GM19240 (cell line): Measurements from ENCODE around the gene KCNAB2.

ENCODE experiments used
- DNase-seq: peaks from one replicate; pipeline ENCODE4 v3.0.0; 2011; ENCODE audit warnings: low spot score; ENCODE audit not compliant: insufficient read length

KCNAB2 gene

DNA sequence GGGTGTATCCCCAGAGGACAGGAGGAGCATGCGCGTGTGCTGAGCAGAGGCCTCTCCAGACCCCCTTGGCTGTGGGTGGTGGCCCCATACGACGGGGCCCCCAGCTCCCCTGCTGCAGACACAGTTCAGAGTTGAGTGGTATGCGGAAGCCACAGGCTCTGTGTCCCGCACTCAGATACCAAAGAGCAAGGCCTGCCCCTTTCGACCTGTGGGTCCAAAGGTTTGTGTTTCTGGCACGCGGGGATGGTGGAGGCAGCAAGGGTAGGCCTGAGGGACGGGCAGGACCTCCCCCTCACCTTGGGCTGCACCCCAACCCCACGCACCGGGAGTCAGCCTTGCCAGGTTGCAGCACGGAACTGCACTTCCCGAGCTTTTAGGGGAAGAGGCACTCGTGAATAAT, at the start of gene KCNAB2:
Gene KCNAB2, plus strand, starts transcription at position 328 of the 400 bp plus-strand sequence. CDS start 5,649 bp downstream, outside the sequence.
- DNase-seq, result no peak

GRCh38 chr1:5996641-5997270, 48.9 kb upstream of the KCNAB2 start:
- DNase-seq, result no peak

DNA sequence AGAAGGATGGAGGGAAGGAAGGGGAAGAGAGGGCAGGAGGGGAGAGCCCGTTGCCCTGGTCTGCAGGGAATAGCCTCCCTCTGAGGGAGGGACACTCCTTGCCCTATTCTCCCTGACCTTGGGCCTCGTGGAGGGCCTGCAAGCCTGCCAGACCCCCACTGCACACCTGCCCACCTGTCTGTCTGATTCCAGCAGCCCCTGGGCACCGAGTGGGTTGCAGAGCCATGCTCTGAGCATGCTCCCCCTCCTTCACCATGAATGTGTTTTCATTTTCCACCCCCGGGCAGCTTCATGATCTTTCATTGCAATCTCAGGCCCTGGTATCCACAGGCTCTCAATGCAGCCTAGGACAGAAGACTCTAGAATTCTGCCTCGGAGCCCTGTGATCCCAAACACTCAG, 48.4 kb upstream of the KCNAB2 start:
- DNase-seq, result no peak

DNA sequence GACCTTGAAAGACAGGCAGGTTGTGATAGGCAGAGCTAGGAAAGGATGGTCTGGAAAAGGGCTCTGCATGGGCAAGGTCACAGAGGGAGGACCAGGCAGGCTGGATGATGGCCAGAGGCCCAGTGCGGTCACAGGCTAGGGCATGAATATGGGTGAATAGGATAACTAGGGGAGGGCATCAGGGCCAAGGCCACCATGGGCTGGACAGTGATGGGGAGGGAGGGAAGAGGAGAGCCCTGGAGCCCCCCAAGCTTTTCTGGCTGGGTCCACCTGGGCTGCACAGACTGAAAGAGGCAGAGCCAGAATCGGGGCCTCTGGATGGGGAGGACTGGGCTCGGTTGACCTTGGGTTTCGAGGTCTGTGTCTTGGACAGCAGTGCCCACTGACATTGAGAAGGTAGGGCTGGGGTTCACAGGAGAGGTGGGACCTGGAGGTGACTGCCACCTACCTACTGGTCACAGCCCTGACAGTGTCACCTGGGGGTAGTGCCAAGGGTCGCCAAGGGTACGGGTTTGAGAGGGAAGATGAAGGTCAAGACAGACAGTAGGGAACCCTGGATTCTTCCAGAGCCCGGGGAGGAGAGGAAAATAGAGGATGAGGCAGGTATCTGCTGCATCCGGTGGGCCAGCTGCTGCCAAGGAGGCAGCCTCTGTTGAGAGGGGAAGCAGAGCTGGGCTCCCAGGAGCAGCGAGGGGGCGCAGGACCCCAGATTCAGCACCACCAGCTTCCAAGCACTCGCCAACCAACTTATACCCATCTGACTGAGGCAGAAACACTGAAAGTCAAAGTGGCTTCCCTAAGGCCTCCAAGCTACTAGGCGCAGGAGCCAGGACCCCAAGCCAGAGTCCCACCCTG, 47.4 kb upstream of the KCNAB2 start:
- DNase-seq, result no peak

DNA sequence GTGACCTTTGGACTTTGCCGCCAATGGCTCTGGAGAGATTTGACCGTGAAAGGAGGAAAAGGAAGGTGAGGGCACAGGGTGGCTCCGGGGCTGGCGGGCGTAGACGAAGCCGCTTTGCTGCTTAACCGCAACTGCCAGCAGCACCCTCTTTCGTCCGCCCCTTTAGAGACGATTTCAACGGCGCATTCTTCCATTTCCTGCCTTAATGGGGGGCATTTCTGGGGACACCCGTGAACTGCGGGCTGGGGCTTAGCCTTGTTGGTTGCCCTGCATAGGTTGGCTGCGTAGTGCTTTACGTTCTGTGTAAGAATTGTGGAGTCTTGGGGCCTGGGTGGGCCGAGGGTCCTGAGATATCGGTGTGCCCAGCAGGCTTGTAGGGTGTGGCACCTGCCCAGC, 46.8 kb upstream of the KCNAB2 start:
- no peak for DNase-seq

- no peak for DNase-seq
These were observed 45.8 kb upstream of the KCNAB2 start for GRCh38 chr1:5999711-6000443.

- DNase-seq, result no peak
These were observed 45.0 kb upstream of the KCNAB2 start for GRCh38 chr1:6000444-6001288.

DNA sequence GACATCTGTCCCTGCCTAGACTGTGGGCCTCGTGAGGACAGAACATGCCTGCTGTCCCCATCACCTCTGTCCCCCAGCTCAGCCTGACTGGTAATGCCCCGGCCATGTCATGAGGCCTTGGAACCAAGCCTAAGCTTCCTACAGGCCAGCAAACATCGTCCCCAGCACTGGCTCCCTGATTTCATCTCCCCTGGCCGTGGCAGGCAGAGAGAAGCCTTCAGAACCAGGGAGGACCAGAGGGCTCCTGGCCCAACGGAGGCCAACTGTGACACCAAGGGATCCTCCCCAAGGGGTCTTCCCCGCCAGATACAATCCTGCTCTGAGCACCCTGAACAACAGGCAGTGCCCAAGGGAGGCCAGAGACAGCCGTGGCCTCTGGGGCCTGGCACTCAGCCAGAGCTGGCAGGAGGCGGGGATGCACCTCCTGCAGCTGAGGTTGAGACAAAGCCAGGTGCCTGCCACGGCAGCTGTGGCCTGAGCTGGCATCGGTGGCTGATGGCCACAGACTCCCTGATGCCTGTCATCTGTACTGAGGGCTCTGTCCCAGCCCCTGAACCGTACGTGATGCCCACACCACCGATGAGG, 43.6 kb upstream of the KCNAB2 start:
- no peak for DNase-seq

DNA sequence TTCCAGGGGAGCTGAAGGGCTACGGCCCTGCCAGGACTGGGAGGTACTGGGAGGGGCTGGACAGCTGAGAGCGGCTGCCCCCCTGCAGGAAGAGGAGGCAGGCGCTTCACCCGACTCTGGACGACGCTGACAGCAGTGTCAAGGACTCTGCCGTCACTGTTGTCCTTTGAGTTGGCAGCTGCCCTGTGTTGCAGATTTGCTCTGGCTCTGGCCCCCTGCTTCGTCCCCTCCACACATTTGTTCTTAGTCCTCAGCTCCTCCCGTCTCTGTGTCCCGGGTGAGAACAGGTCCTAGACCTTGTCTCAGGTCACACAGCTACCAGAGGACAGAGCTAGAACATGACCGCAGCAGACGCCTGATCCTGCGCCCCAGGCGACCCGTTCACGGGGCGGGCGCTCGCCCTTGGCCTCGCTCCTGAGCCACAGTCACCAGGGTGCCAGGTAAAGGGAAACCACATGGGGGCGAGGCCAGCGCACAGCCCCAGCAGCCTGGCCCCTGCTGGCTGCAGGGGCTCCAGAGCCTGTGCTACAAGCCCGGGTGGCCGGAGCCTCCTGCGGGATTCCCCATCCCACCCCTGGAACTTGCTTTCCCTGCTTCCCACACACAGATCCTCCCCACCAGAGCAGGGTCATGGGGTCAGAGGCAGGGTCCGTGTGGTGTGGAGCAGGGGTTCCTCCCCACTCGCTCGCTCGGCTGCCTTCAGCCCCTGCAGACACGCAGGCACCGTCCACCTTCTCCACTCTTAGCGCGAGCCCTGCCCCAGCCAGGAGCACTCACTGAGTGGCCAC, 42.8 kb upstream of the KCNAB2 start:
- no peak for DNase-seq

- no peak for DNase-seq
These were observed 41.9 kb upstream of the KCNAB2 start for GRCh38 chr1:6003568-6004411.

DNA sequence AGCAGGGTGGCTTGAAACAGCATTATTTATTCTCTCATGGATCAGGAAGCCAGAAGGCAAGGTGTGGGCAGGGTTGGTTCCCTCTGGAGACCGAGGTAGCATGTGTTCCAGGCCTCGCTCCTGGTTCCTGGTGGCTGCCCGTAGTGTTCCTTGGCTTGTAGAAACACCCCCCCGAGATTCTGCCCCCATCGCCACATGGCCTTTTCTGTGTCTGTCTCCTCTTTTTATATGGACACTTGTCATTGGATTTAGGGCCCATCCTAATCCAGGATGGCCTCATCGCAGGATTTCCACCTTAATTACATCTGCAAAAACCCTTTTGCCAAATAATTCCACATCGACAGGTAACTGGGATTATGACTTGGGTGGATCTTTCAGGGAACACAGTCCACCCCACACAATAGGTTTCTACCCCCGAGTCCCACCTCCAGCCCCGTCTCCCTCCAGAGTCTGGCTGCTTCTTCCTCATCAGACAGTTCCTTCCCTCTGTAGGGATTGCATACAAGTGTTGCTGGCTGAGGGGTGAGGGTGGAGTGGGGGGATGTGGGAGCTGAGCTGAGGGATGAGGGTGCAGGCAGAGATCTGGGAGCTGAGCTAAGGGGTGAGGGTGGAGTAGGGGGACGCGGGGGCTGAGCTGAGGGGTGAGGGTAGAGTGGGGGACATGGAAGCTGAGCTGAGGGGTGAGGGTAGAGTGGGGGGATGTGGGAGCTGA, 41.1 kb upstream of the KCNAB2 start:
- DNase-seq, result no peak

DNA sequence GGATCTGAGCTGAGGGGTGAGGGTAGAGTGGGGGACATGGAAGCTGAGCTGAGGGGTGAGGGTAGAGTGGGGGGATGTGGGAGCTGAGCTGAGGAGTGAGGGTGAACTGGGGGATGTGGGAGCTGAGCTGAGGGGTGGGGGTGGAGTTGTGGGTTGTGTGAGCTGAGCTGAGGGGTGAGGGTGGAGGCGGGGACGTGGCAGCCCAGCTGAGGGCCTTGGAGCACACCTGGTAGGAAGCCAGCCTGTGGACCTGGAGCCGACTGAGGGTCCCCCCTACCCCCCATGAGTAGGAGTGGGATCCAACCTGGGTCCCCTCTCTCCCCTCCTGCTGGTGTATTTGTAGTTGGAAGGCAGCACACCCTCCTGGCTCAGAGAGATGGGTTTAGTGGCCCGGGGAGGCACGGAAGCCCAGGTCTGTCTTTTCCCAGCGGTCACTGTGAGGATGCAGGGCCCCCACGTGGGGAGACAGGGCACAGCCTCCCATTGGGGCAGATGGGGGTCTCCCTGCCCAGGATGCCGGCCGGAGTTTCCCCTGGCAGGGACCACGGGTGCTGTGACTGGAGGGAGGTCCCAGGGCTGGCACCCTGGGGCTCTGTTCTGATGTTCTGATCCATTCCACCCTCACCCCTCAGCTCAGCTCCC, 40.3 kb upstream of the KCNAB2 start:
- DNase-seq, result no peak

DNA sequence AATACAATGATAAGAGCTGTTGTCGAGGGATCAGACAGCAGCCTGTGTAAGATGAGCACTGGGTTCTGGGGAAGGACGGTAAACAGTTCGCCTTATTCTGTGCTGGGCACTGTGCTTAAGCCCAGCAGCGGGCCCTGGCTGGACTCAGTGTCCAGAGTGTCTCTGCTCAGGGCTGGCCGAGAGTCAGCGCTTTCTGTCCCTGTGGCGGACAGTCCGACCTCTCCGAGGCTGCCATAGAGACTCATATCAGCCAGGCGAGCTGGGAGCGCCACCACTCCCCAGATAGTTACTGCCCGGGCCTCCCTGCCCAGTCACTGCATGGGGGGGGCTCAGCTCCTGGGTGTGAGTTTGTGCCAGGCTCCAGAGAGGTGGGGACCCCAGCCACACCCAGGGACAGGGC, 38.8 kb upstream of the KCNAB2 start:
- no peak for DNase-seq

GRCh38 chr1:6007318-6008083, 38.2 kb upstream of the KCNAB2 start:
- no peak for DNase-seq

- no peak for DNase-seq
These were observed 37.6 kb upstream of the KCNAB2 start for GRCh38 chr1:6008084-6008415.

DNA sequence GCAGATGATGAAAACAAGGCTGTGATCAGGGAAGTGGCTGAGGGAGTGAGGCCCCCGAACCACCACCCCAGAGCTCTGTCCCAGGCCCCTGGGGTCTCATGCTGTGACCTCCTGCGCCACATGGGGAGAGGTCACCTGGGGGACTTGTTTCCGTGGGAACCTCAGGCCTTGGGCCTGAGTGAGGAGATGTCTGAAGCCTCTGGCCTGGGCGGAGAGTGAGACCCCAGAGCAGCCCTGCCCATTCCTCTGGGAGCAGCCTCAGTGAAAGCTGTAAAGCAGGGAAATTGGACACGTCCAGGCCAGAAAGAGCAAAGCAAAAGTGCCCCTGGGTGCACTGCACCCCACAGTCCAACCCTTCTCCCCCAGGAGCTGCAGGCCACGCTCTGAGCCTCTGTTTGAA, 37.0 kb upstream of the KCNAB2 start:
- DNase-seq, result no peak
